HPDE6-E6E7 (cell line): ENCODE results near the gene CRYBG3.
A peak's percentile ranks its signal among the peaks of the same experiment; 100 is the strongest.

Source experiments
- DNase-seq: peaks from one replicate; pipeline ENCODE4 v3.0.0; 2011; ENCODE audit warnings: missing footprints; ENCODE audit errors: extremely low spot score

The CRYBG3 gene

DNA sequence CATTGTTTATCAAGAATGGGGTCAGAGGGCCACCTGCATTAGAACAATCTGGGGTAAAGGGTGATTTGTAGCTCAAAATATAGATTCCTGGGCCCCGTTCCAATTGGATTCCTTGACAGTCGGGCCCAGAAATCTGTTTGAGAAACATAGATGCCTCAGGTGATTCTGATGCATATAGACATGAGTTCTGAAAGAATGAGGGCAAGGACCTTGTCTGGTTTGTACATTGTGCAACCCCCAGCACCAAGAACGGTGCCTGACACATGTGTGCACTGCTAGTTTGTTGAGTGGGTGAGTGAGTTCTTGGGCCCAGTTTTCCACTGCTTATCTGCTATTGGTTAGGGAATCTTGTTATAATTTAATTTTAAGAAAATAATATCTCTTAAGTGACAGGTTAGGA is 16.6 kb downstream of the CRYBG3 start:
- DNase-seq: no peak

DNA sequence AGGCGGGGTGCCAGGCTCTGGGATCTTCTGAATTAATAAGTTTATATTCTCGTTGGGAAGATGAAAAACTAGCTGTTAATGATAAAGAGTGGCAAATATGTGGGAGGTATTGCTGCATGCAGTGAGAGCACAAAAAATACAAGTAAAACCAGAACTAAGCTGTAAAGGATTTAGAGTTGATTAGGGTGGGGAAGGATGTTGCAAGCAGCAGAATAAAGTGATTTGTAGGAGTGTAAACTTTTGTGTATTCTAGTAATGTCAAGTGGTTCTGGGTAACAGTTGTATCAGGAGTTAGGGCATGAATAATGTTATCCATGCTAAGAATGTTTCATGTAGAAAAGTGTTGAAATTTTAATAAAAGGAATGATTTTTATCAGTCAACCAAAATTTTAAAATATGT is 18.1 kb downstream of the CRYBG3 start:
- no peak for DNase-seq

GRCh38 chr3:97841304-97841703 is 19.5 kb downstream of the CRYBG3 start:
- no peak for DNase-seq

DNA sequence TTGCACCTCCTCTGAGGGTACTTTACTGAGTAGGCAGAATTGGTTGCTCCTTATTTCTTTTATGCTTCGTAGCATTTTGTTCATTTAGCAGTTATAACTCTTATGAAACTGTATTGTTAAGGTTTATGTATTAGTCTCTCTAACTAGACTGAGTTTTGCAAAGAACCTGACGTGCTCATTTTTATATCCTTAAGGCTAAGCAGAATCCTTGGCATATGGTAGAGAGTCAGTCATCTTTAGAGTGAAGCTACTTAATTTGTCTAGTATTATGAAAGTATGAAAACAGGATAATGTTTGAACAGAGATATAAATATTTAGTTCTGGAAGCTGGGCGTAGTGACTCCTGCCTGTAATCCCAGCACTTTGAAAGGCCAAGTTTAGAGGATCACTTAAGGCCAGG is 20.1 kb downstream of the CRYBG3 start:
- no peak for DNase-seq

- no peak for DNase-seq
These were observed 27.0 kb downstream of the CRYBG3 start for GRCh38 chr3:97848779-97849178.

DNA sequence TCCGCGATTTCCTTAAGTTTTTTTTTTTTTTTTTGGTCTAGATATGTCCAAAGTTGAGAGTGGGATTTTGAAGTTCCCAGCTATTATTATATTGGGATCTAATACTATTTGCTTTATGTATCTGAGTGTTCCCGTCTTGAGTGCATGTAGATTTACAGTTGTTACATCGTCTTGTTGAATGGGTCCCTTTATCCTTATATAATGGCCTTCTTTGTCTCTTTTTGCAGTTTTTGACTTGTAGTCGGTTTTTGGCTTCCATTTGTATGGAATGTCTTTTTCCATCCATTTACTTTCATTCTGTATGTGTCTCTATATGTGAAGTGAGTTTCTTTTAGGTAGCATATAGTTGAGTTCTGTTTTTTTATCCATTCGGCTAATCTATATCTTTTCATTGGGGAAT is 35.6 kb downstream of the CRYBG3 start:
- DNase-seq: no peak

GRCh38 chr3:97860364-97860763 is 38.6 kb downstream of the CRYBG3 start:
- no peak for DNase-seq

- no peak for DNase-seq
These were observed 40.8 kb downstream of the CRYBG3 start for GRCh38 chr3:97862582-97862981.

GRCh38 chr3:97863031-97863430 is 41.2 kb downstream of the CRYBG3 start:
- peak; percentile 35 for DNase-seq

DNA sequence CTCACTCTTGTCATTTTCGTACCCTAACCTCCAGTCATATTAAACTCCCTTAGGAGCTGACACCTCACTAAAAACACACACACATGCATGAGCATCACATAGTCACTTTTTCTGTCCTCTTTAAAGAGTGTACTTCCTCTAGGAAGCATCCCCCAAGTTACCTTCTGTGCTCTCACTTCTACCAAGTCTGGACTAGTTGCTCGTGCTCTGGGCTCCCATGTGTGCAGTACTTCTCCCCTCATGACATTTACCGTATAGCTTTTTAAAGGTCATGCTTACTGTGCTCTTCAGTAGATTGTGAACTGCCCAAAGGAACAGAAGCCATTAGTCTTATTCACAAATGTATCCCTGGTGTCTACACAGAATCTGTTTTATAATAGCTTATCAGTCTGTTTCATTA is 42.0 kb downstream of the CRYBG3 start:
- no peak for DNase-seq

GRCh38 chr3:97871186-97871585 is 49.4 kb downstream of the CRYBG3 start:
- no peak for DNase-seq

- peak; percentile 62 for DNase-seq
These were observed 50.2 kb downstream of the CRYBG3 start for GRCh38 chr3:97871801-97872524.

DNA sequence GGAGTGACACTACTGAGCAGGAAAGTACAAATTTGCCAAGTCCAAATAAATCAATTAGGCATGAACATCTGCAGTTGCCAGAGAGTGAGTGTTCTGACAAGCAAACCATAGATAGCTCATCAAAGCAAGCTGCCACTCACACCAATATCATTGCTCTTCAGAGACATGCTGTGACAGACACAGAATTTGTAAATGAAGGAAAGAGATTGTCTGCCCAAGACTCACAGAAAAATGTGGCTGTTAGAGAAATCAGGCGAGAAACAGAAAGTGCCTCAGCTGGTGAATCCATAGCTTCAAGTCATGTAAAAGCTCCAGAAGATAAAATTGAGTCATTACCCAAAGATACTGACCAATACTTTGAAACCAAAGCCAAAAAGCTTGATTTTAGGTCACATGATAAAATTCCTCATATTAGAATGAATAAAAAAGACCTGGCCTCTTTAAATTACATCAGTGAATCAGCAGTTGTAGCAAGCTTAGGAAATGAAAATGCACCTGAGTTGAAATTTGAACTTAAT is 50.8 kb downstream of the CRYBG3 start:
- DNase-seq: peak; percentile 6

DNA sequence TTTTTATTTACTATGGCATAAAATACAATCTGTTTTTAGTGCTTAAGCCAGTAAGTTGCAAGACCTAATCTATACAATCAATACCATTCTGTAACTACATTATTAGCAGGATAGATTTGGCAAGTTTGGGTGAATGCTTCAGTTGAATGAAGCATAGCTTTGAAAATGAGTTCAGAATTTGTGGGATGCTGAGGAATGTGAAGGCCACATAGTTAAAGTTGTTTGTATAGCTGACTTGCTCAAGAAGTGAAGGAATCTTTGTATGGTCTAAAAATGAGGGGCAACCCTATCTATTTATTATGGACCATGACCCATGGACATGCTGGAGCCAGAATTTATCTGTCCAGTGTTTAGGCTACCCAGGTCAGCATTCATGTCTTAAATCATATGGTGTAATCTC is 58.5 kb downstream of the CRYBG3 start:
- no peak for DNase-seq

DNA sequence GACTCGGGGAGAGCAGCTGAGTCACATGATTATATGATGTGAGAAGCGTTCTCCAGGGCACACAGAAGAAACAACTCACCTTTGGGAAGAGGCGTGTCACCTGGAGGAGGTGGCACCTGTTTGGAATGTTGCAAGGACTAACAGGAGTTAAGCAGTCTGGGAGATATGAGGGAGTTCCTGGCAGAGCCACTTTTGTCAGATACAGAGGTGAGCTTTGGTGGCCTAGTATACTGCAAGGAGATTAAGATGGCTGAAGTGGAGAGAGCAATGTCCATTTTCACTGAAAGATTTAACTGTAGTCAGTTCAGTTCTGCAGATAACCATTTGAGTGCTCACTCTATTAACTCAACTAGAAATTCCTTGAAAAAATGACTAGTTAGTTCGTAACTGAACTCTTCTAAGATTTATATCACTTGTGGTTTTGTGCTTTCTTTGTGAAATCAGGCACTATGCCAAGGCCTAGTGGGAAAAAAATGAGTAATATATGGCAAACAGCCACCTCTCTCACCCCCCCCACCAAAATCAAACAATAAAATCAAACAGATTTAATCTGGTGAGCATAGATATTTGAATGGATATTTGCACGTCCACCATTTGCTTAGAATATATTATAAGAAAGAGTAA is 61.3 kb downstream of the CRYBG3 start:
- peak; percentile 16 for DNase-seq

DNA sequence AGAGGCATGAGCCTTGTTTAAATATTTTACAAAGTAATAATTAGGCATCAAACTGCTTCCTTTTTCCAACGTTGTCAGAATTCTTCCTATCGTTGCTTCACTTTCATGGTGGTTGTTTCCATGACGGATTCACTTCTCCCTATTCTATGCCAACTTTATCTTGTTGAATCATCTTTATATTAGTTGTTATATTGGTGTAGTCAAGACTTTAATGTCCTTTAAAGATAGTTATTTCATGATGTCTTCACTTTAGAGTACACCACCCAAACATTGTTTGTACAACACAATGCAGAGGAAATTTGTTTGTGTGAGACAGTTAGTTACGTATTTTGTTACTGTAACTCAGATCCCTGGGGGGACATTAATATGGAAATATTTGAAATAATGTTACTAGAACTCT is 61.9 kb downstream of the CRYBG3 start:
- DNase-seq: no peak

DNA sequence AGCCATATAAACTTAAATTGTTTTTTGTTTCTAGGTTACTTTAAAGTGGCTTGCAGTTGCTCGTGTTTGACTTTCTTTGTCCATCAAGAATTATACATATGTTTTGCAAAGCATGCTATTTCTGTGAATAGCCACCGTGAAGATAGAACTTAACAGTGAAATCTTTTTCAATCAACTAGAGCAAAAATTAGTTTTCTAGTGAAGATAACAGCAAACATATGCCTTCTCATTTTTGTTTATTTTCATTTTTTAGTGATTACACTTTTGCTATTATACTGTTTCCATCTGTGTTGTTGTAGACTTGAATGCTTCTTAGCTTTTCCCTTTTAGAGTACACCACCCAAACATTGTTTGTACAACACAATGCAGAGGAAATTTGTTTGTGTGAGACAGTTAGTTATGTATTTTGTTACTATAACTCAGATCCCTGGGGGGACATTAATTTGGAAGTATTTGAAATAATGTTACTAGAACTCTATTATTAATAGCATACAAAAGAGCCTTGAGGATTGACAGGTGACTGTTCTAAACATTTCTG is 62.8 kb downstream of the CRYBG3 start:
- DNase-seq: no peak

DNA sequence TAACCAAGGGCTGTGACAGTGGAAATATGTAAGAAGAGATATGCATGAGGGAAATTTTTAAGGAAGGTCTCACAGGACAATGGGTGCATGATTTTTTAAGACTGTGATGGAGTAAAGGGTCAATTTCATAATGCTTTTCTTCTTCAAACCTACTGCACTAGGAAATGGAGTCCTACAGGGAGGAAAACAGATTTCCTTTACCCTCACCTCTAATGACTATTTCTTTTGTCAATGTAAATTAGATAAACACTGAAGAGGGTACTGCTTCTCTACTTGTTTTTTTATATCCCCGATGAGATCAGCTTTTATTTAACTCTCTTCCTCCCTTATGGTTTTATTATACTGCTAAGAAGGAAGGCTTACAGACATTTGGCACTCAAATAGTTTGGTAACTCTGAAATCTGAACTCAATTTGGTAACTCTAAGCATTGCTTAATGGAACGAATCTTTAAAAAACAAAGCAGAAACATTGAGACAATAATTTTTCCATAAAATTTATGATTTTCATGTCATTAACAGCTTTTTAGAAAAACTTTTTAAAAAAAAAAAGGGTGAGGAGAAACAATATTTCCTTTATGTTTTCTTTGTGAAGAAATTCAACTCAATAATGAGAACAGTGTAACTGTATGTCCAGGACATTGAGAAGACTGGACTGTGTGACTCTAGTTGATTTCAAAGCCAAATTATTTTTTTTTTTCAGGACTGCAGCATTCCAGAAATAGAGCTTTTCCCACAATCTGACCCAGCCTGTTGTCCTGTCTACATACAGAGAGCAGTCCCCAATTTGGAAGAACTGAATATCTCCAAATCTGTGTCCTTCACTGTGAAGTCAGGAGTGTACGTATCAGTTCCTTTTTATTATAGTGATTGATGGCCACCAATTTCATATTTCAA is 64.4 kb downstream of the CRYBG3 start:
- DNase-seq: no peak

DNA sequence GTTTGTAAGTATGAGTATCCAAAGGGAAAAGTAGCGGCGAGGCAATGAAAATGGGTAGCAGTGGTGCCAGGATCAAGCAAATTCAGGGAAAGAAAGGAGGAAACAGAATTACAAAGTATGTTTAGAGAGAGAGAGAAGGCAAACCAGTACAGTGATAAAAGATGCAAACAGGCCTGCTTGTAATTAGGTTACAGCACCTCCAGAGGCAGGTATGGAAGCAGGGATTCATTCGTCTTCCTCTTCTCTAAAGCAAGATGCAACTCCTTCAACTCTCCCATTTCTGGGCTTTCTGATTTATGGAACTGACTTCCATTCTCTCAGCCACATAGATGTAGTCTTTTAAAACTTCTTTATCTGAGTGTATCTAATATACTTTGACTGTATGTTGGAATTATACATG is 68.0 kb downstream of the CRYBG3 start:
- DNase-seq: no peak

- DNase-seq: no peak
These were observed 71.0 kb downstream of the CRYBG3 start for GRCh38 chr3:97892852-97893251.

- no peak for DNase-seq
These were observed 73.4 kb downstream of the CRYBG3 start for GRCh38 chr3:97895216-97895615.

DNA sequence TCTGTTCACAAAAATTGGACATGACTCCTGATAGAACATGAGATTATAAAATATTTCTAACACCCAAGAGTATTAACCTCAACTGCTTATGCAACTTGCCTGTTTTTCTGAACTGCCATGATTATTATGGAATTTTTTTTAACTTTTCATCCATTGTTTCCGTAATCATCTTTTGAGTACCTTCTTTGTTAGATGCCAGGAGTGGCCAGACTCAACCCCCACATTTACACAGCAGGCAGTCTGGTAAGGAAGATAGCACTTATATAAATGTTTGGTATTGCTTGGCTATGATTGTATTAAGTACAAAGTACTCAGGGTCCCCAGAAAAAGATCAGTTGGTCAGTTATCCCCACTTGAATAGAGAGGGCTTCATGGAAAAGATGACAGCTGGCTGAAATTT is 74.3 kb downstream of the CRYBG3 start:
- DNase-seq: no peak
